Cardiac fibroblast (primary cell): ENCODE results near the gene MAP2K6.
A peak's percentile ranks its signal among the peaks of the same experiment; 100 is the strongest.

ENCODE experiments used
- DNase-seq, 2 donors: peaks; one replicate each; pipeline versions ENCODE4 v3.0.0 to v3.0.0-alpha.2; 2010; ENCODE audit warnings: low read depth in 2 of 2
- H3K4me3 ChIP-seq, 2 donors: replicated peaks in 1 of 2; 1 replicate in 1 of 2; 2 replicates in 1 of 2; pipeline ENCODE4 v1.5.1; 2011; ENCODE audit warnings: low read depth in 2 of 2, low read length in 2 of 2, mild to moderate bottlenecking in 2 of 2, moderate library complexity in 1 of 2
- TF ChIP-seq, protein P1 (sequence below): IDR thresholded peaks from one replicate; pipeline ENCODE4 v1.5.1; 2011; ENCODE audit warnings: low read depth, mild to moderate bottlenecking, low read length, inconsistent platforms

MAP2K6 gene

DNA sequence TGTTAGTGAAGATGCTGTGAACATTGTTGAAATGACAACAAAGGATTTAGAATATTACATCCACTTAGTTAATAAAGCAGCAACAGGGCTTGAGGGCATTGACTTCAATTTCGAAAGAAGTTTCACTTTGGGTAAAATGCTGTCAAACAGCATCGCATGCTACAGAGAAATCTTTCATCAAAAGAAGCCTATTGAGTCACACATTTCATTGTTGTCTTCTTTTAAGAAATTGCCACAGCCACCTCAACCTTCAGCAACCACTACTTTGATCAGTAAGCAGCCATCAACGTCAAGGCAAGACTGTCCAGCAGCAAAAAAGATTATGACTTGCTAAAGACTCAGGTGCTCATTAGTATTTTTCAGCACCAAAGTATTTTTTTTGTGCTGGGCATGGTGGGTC lies 13.2 kb upstream of the MAP2K6 start:
- DNase-seq: no peak
- H3K4me3 ChIP-seq: no peak overlapping the region
- TF ChIP-seq, protein P1, sequence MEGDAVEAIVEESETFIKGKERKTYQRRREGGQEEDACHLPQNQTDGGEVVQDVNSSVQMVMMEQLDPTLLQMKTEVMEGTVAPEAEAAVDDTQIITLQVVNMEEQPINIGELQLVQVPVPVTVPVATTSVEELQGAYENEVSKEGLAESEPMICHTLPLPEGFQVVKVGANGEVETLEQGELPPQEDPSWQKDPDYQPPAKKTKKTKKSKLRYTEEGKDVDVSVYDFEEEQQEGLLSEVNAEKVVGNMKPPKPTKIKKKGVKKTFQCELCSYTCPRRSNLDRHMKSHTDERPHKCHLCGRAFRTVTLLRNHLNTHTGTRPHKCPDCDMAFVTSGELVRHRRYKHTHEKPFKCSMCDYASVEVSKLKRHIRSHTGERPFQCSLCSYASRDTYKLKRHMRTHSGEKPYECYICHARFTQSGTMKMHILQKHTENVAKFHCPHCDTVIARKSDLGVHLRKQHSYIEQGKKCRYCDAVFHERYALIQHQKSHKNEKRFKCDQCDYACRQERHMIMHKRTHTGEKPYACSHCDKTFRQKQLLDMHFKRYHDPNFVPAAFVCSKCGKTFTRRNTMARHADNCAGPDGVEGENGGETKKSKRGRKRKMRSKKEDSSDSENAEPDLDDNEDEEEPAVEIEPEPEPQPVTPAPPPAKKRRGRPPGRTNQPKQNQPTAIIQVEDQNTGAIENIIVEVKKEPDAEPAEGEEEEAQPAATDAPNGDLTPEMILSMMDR: no peak

DNA sequence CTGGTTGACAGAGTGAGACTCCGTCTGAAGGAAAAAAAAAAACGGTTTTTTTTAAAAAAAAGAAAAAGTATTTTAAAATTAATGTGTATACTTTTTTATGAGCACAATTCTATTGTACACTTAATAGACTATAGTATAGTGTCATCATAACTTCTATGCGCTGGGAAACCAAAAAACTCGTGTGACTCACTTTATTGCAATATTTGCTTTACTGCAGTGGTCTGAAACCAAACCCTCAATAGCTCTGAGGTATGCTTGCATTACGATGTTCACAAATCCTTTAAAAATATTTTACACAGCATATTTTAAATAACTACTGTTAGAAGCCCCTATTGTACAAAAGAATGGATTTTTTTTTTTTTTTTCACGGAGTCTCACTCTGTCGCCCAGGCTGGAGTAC lies 12.4 kb upstream of the MAP2K6 start:
- no peak for DNase-seq
- H3K4me3 ChIP-seq: no peak overlapping the region
- TF ChIP-seq, protein P1: no peak

DNA sequence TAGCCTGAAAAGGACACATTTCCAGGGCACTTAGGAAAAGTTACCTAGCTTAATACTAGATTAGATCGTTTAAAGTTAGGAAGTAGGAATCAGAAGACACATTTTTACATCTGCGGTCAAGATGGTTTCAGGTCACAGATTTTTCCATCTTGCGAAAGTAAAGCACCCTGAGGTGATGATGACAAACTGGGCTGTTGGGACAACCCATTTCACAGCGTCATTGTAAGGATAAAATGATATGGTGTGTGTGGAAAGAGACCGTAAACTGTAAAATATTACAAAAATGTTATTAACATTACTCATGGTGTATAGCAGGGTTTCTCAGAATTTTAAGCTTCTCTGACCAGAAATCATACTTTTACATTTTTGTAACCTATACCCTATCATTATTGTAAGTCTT lies 10.1 kb upstream of the MAP2K6 start:
- TF ChIP-seq, protein P1: no peak
- no peak overlapping the region for H3K4me3 ChIP-seq
- DNase-seq: peak in 1 of 2 donors; percentile 3

DNA sequence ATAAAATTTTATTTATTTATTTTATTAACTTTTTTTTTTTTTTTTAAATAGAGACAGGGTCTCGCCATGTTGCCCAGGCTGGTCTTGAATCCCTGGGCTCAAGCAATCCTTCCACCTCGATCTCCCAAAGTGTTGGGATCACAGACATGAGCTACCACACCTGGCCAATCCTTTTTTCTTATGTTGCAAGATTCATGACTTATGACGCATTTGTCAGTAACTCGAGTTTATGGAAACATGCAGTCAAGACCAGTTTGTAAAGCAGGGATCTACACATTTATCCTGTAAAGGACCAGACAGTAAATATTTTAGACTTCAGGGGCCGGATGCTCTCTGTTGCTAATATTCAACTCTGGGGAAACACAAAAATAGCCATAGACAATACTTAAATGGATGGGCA lies 9.4 kb upstream of the MAP2K6 start:
- DNase-seq: no peak
- TF ChIP-seq, protein P1: no peak
- no peak overlapping the region for H3K4me3 ChIP-seq

DNA sequence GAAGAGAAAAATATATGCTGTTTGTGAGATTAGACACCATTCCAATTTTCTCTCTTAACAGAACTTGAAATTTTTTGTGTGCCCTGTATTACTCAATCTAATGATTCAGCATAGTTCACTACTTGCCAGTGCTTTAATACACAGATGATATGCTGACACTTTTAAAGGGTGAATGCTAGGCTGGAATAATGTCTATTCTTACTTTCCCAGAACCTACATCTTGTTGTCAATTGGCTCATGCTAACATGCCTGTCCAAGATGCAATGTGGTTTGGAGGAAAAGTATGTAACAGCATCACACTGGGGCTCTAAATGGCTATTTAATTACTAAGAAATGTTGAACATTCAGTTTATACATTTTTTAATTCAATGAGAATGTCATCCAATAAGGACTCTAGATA lies 7.6 kb upstream of the MAP2K6 start:
- H3K4me3 ChIP-seq: no peak overlapping the region
- DNase-seq: peak; percentile 25 to 35
- TF ChIP-seq, protein P1: no peak

DNA sequence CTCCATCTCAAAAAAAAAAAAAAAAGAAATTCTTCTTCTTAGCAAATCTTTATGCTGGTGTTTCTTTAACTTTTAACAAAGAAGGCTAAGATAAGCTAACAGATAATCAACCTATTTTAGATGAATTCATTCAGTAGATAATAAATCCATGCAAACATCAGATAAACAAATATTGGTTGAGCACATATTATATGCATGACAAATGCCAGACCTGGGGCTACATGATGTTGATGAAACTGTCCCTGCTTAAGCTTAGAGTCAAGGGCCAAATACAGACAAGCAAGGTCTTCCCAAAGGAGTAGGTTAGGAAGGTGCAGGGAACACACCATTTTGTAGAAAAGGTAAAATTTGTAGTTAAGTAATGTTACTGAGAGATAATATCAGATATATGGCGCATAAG lies 6.7 kb upstream of the MAP2K6 start:
- DNase-seq: no peak
- TF ChIP-seq, protein P1: no peak
- H3K4me3 ChIP-seq: no peak overlapping the region

DNA sequence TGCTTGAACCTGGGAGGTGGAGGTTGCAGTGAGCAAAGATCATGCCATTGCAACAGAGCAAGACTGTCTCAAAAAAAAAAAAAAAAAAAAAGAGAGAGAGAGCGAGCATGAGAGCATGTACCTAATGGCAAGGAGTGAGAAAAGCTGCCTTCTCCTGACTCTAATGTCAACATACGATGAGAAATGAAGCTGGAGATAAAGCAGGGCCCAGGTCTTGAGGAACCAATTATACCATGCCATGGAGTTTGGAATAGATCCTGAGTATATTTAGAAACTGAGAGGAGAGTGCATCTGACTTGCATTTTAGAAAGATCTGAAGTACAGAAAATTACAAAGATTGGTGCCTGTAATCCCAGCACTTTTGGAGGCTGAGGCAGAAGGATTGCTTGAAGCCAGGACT lies 3.8 kb upstream of the MAP2K6 start:
- no peak overlapping the region for H3K4me3 ChIP-seq
- DNase-seq: no peak
- TF ChIP-seq, protein P1: no peak
